HG02970 (cell line): ENCODE measurements around the gene GATAD2A.

Experiments used
- ATAC-seq: cut with Tn5 transposase; IDR thresholded peaks from one replicate; pipeline ENCODE4 v1.9.1; 2021; ENCODE audit warnings: mild to moderate bottlenecking, moderate library complexity, moderate number of reproducible peaks; ENCODE audit not compliant: unreplicated experiment, low FRiP score

The GATAD2A gene

GRCh38 chr19:19487077-19487949 lies 81.8 kb downstream of the GATAD2A start:
- no peak for ATAC-seq

DNA sequence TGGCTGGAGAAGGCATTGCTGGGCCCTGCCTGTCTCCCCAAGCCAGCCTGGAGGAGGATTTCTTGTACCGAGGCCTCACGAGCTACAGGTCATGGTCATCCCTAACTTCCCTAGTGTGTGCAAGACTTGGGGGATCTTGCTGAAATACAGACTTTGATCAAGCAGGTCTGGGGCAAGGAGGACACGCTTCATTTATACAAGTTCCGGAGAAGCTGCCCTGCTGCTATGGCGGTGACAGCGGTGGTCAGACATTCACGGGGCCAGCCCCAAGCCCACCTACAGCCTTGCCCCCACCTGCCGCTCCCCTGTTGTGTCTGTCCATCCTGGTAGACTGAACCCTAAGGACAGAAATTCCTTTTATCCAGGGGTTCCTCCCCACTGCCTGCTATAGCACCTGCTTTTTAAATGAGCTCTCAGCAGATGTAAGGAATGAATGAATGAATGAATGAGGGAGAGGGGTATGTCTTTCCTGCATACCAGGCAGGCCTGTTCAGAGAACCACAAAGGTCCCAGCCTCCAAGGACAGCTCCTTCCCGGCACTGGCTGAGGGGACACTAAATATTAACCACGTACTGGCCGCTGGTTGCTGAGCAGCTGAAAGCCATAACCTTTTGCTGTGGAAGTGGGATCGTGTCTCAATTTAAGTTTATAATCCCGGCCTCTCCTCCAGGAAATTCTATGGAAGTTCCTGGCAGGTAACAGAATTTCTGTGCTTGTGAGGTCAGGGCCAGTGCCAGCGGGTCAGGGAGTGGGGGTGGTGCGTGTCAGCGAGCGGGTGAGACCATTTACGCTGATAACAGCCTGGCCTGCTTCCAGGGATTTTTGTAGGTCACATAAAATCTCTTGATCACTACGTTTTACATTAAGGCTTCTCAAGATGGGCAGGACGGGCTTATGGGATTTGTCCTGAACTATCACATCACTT lies 82.7 kb downstream of the GATAD2A start:
- no peak for ATAC-seq

DNA sequence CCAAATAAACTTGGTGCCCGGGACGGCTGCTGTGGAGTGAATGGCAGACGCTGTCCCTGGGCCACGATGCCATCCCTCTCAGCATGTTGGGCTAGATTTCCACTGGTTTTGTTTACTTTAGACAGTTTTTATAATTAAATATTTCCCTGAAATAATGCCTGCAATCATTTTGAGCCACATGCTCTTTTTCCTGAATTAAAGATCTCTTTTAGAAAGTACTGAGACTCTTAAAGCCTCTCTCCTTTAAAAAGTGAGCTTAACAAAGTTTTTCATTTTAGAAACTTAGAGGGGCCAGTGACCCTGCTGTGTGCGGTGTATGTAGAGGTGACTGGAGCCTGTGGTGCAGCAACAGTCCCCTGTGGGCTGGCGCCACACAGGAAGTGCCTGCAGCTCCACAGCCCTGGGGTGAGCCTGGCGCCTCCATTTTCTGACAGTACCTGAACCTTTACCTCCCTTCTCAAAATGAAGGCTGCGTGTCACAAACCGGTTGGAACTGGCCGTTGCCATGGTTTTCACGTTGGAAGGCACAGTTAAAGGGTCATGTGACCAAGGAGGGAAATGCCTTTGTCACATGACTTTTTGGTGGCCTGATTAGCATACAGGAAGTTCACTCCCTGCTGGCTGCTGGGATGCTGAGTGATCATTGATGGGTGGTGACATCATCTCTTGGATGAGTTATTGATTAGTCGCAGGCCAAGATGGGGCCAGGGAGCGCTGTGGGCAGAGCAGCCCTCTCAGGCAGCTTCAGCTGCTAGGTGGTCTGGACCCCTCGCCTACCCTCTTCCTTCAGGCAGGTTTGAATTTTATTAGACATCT lies 83.6 kb downstream of the GATAD2A start:
- peak; percentile 60 for ATAC-seq

DNA sequence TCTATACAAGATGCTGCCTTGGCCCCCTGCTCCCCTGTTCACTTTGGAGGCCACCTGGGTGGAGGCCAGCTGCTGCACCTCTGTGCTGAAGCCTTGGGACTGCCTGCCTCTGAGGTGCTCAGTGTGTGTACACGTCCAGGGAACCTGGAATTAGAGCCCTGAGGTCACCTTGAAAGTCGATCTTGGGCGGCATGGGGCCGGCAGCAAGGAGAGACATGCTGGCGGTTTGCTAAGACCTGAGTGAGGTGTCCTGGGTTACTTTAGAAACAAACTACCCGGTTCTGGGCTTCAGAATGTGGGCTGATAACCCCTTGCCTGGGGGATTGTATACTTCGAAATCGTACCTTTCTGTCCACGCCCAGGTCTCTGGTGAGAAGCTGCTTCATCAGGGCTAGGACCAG lies 84.3 kb downstream of the GATAD2A start:
- no peak for ATAC-seq

DNA sequence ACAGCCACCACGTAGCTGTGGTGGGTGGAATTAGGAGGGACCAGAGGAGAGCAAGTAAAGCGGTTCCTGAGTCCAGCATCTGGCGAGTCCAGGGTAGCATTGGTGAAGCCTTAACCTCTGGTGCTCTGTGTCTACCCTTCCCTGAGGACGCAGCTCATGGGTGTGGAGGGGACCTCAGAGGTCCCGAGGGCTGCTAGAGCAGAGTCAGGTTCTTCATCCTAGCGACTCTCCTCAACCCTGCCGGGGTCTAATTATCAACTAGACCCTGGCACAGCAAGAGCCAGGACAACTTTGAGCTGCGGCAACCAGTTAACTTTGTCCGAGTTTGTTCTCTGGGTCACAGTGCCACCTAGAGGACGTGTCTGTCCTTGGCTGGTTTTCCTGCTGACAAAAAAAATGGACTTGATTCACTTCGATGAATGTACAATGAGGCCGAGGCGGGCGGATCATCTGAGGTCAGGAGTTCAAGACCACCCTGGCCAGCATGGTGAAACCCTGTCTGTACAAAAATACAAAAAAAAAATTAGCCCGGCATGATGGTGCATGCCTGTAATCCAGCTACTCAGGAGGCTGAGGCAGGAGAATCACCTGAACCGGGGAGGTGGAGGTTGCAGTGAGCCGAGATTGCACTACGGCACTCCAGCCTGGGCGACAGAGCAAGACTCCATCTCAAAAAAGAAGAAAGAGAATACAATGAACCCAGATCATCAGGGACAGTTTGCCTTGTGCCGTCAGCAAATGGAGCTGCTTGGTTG lies 84.9 kb downstream of the GATAD2A start:
- no peak for ATAC-seq

- no peak for ATAC-seq
Measured at GRCh38 chr19:19491321-19492025, 86.0 kb downstream of the GATAD2A start.

GRCh38 chr19:19492026-19492610 lies 86.6 kb downstream of the GATAD2A start:
- no peak for ATAC-seq

DNA sequence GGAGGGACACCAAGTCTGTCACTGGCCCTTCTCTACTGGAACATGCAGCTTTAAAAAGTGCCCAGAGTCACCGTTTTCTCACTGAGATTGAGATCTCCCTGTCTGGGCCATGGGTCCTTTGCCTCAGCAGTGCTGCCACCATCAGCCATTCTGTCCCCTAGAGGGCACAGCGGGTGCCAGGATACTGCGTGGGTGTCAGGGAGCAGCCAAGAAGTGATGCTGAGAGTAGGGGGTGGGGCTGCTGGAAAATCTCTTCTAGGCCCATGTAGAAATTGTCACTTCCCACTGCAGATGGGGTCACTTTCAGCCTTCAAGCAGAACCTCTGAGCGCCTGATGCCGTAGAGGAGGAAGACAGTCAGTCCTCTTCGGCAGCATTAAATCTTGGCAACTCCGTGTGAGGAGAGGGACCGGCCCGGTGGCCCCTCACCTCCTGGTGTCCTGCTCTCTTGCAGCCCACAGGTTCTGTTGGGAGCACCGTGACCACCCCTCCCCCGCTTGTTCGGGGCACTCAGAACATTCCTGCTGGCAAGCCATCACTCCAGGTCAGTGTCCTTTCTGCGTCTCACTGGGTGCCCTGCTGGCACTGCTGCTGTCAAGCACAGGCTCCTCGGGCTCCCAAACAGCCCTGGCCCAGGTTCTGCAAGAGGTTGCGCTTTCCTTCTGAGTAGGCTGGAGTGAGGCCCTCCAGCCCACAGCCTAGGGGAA lies 88.5 kb downstream of the GATAD2A start:
- ATAC-seq = no peak

DNA sequence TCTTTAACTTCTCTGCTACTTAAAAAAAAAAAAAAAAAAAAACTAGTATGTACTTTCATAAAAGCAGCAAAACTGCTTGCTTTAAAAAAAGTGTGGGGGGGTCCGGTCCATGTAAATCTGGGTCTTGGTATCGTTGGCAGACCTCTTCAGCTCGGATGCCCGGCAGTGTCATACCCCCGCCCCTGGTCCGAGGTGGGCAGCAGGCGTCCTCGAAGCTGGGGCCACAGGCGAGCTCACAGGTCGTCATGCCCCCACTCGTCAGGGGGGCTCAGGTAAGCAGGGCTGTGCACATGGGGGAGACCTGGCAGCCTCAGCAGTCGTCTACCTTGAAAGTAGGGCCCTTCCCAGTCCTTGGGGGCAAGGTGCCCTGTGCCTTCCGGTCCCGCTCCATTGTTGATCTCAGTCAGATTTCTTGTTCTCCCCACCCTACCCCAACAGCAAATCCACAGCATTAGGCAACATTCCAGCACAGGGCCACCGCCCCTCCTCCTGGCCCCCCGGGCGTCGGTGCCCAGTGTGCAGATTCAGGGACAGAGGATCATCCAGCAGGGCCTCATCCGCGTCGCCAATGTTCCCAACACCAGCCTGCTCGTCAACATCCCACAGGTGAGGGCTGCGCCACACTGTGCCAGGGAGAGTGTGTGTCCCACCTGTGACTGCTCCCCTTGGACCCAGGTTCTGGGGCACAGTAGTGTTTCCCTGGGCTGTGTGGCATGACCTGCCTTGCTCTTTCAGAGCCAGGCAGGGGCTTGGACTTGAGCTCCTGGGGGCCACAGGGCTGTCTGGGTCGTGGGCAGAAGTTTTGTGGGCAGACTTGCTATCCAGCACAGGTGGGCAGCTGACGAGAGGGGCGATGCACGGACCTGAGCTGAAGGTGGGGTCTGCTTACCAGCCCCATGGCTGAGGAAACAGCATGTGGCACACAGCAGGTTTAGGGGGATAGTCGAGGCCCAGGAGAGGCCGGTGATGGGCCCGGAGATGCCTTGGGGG lies 90.4 kb downstream of the GATAD2A start:
- ATAC-seq = no peak

DNA sequence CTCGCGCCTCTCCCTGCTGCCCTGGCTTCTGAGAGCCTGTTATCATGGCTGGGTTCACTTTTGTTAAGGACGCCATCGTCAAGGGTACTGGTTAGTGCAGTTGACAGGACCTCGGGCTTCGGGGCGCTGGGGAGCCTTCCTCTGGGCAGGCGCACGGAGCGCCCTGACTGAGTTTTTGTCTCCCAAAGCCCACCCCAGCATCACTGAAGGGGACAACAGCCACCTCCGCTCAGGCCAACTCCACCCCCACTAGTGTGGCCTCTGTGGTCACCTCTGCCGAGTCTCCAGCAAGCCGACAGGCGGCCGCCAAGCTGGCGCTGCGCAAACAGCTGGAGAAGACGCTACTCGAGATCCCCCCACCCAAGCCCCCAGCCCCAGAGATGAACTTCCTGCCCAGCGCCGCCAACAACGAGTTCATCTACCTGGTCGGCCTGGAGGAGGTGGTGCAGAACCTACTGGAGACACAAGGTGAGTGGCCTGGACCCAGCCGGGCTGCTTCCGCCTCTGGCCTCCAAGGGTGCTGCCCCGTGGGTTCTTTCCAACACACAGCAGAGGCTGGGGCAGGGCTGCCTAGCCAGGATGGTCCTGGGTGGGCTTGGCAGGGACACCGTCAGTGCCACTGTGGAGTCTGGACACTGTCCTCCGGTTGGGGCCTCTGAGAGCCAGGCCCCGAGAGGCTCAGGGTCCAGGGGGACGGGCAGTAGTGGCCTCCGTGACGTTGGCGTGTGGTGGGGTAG lies 92.9 kb downstream of the GATAD2A start:
- no peak for ATAC-seq

- ATAC-seq = no peak
Measured at GRCh38 chr19:19499272-19499995, 94.0 kb downstream of the GATAD2A start.

GRCh38 chr19:19500975-19501644 lies 95.6 kb downstream of the GATAD2A start:
- ATAC-seq = no peak

DNA sequence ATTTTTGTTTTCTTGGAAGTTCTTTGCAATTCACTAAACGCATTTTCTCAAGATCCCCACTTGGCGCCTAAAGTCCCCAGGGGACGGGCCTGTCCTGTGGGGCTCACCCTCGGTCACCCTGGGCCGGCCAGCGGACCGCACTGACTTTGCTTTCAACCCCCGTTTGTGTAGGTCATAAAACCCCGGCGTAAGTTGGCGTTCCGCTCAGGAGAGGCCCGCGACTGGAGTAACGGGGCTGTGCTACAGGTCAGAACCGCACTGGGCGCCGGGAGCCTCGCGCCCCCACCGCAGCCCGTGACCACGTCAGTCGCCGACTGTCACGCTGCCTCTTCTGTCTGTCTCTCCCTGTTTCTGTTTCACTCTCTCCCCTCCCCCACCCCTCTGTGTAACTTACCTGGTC lies 96.3 kb downstream of the GATAD2A start:
- no peak for ATAC-seq

DNA sequence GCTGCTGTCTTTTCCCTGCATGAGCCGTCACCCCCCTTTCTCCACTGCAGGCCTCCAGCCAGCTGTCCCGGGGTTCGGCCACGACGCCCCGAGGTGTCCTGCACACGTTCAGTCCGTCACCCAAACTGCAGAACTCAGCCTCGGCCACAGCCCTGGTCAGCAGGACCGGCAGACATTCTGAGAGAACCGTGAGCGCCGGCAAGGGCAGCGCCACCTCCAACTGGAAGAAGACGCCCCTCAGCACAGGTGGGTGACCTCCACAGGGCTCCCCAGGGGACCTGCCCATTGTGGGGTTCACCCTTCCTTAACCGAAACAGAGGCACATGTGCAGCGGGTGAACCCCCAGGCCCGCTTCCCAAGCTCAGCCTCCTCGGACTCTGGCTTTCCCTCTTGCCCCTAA lies 96.8 kb downstream of the GATAD2A start:
- ATAC-seq = no peak
